ENCODE data around the gene DNAJA3.

The DNAJA3 gene

GRCh38 chr16:4477966-4478365 is 52.3 kb downstream of the DNAJA3 start:
- DNase-seq, result peak; percentile 19 to 38

- no peak for DNase-seq
Measured at GRCh38 chr16:4481526-4481925, 55.9 kb downstream of the DNAJA3 start.

GRCh38 chr16:4481963-4482362 is 56.3 kb downstream of the DNAJA3 start:
- no peak for DNase-seq

GRCh38 chr16:4486126-4486893 is 60.6 kb downstream of the DNAJA3 start:
- no peak for DNase-seq

- peak in 1 of 2 donors; percentile 18 for DNase-seq
Measured at GRCh38 chr16:4487955-4488498, 62.4 kb downstream of the DNAJA3 start.

- peak in 1 of 2 donors; percentile 59 for DNase-seq
Measured at GRCh38 chr16:4488499-4488967, 62.9 kb downstream of the DNAJA3 start.

GRCh38 chr16:4489030-4489429 is 63.4 kb downstream of the DNAJA3 start:
- DNase-seq, result no peak

GRCh38 chr16:4491898-4492297 is 66.2 kb downstream of the DNAJA3 start:
- DNase-seq, result no peak

GRCh38 chr16:4494746-4495490 is 69.2 kb downstream of the DNAJA3 start:
- no peak for DNase-seq

GRCh38 chr16:4495766-4496165 is 70.1 kb downstream of the DNAJA3 start:
- no peak for DNase-seq

- no peak for DNase-seq
Measured at GRCh38 chr16:4496305-4496704, 70.6 kb downstream of the DNAJA3 start.

- DNase-seq, result no peak
Measured at GRCh38 chr16:4498546-4499195, 73.0 kb downstream of the DNAJA3 start.

- no peak for DNase-seq
Measured at GRCh38 chr16:4499196-4499555, 73.5 kb downstream of the DNAJA3 start.

GRCh38 chr16:4500272-4500671 is 74.6 kb downstream of the DNAJA3 start:
- no peak for DNase-seq

- no peak for DNase-seq
Measured at GRCh38 chr16:4501071-4501478, 75.4 kb downstream of the DNAJA3 start.

- peak; percentile 84 to 93 for DNase-seq
Measured at GRCh38 chr16:4505356-4506147, 79.9 kb downstream of the DNAJA3 start.

All from CD4-positive, alpha-beta T cell treated with Interleukin-1 beta for 1 hour (primary cell).